HG02571 (cell line): ENCODE data around the gene SCEL.
"Not testable (repeated sequence)": the region's sequence is repeated elsewhere in the genome, so short reads cannot be mapped to it uniquely, and the experiment has no call there.

Experiments
- ATAC-seq: cut with Tn5 transposase; IDR thresholded peaks from one replicate; pipeline ENCODE4 v1.9.1; 2021; ENCODE audit warnings: mild to moderate bottlenecking, moderate library complexity; ENCODE audit not compliant: unreplicated experiment

Gene SCEL

GRCh38 chr13:77535448-77535847 is at the start of gene SCEL:
Gene SCEL (plus strand): TSS chr13:77535706. CDS start chr13:77555876, 20,170 bp downstream.
- no peak for ATAC-seq

GRCh38 chr13:77489566-77490337 is 45.8 kb upstream of the SCEL start:
- ATAC-seq = no peak

DNA sequence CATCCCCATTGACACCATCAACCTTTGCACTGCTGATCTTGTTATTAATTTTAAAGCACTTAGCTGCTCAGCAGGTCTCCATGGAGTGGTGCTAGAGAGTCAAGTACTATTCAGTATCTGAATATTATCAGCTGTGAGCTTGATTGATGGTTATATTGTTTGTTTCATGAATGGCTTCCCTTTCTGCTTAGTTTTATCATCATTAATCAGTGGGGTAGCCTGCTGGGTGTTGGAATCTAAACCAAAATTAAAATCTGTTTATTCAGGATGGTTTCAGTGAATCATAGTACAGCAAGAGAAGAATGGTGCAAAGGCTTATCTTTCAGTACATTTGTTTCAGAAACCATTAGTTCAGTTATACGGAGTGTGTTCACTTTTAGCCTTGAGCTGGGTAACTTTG is 42.5 kb upstream of the SCEL start:
- ATAC-seq = peak; percentile 54

GRCh38 chr13:77494226-77494625 is 41.3 kb upstream of the SCEL start:
- ATAC-seq = no peak

GRCh38 chr13:77497350-77497749 is 38.2 kb upstream of the SCEL start:
- ATAC-seq = no peak

DNA sequence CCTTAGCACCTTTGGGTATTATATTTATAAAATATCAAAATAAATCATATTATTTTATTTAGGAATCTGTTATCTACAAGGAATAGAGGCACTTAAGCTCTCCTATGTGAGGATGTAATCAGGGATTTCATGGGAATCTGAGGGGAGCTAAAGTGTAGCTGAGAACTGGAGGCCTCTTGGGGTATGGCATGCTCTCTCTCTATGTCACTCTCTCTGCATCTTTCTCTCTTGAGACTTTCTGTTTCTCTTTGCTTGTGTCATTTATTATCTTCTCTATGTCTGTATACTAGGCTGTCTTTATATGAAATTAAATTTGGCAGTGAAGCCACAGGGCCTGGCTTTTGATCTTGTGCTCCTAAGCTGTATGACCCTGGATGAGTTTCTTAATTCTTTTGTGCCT is 37.7 kb upstream of the SCEL start:
- no peak for ATAC-seq

DNA sequence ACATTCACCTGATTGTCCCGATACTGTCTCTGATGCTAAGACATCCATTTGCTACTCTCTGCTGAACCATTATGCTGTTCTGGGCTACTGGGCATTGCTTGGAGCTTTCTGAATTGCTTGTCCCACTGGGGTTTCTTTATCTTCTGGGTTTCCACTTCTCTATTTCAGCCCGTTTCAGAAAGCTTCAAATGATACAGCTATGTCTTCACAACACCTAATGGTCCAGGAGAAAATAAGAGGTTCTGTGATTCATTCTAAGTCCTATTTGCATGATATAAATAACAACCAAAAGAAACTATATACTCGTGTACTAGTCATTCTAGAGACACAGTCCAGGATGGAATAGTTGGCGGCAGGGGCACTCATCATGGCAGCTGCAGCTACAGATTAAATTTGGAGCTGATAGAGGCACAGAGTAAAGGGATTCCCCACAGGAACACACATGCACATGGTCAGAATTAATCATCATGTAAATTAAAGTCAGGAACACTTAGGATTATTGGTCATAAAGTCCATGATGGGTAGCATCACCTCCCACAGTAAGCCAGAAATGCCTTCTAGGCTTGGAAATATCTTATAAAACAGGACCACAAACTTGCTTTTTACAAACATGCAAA is 33.3 kb upstream of the SCEL start:
- ATAC-seq = peak; percentile 88

DNA sequence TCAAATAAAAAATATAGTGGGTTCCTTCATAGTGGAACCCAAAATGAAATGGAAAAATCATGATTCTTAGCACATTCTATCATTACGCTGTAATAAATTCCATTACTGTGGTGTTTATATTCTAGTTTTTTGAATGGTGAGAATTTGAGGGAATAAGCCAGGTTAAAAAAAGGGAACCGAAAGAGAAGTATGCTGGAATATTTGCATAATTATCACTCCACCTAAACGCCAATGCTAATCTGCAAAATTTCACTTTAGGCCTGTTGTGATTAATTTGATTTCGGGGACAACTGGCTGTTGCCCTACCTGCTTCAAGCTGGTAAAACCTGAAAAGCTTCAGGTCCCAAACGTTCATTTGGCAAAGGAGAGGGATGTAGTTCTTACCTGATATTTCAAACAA is 32.1 kb upstream of the SCEL start:
- no peak for ATAC-seq

- no peak for ATAC-seq
Measured at GRCh38 chr13:77506874-77507273, 28.6 kb upstream of the SCEL start.

- no peak for ATAC-seq
Measured at GRCh38 chr13:77507931-77508776, 27.4 kb upstream of the SCEL start.

DNA sequence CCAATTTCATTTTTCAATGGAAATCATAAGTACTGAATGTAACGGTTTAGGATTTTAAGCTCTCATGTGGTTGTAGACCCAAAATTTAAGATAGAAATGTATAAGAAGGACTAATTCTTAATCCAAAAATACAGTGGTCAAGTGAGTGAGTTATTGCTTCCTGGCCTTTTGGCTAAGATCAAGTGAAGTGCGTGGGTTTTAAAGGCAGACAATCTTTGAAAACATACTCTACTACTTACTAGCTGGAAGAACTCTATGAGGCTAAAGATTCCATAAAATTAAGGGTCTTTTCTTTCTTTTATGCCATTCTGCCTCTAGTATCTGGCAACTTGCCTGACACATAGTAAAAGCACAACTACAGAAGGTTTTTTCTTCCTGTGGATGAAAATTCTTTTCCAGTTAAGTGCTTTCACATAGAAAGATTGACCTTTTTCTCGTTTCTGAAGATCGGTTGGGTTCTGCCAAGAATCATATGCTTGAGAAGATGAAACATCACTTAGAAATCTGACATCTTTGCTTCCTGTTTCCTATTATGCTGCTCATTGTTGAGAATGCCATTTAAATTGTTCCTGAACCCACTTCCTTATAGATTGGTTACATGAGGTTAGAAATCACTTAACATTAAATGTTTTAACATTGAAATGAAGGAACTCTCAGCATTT is 26.4 kb upstream of the SCEL start:
- ATAC-seq = no peak

GRCh38 chr13:77510156-77510555 is 25.4 kb upstream of the SCEL start:
- no peak for ATAC-seq

- ATAC-seq = no peak
Measured at GRCh38 chr13:77511552-77511951, 24.0 kb upstream of the SCEL start.

DNA sequence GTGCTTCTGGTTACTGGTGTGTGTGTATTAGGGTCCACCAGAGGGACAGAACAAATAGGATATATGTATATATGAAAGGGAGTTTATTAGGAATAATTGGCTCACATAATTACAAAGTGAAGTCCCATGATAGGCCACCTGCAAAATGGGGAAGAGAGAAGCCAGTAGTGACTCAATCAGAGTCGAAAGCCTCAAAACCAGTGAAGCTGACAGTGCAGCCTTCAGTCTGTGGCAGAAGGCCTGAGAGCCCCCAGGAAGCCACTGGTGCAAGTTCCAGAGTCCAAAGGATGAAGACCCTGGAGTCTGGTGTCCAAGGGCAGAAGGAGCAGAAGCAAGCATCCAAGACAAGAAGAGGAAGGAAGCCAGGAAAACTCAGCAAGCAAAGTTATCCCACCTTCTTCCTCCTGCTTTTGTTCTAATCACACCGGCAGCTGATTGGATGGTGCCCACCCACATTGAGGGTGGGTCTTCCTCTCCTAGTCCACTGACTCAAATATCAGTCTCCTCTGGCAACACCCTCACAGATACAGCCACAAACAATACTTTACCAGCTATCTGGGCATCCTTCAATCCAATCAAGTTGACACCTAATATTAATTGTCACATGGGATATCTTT is 21.7 kb upstream of the SCEL start:
- ATAC-seq = peak; percentile 86

- peak; percentile 87 for ATAC-seq
Measured at GRCh38 chr13:77514336-77514726, 21.2 kb upstream of the SCEL start.

DNA sequence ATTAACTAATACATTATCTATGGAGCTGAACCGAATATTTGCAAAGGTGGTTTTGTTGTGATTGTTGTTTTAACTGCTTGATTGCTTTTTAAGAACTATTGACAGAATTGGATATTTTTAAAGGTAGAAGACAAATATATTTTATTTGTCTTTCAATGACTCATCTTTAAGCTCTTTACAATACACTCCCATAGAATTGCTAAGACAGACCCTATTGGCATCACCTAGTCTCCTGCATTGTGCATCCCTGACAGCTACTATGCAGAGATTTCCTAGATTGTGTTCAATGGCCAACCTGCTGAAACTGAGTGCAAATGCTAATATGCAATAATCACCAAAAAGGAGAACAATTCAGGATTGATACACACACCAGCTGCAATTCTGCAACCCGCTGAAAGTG is 19.7 kb upstream of the SCEL start:
- ATAC-seq = no peak

- ATAC-seq = no peak
Measured at GRCh38 chr13:77516342-77516789, 19.1 kb upstream of the SCEL start.

DNA sequence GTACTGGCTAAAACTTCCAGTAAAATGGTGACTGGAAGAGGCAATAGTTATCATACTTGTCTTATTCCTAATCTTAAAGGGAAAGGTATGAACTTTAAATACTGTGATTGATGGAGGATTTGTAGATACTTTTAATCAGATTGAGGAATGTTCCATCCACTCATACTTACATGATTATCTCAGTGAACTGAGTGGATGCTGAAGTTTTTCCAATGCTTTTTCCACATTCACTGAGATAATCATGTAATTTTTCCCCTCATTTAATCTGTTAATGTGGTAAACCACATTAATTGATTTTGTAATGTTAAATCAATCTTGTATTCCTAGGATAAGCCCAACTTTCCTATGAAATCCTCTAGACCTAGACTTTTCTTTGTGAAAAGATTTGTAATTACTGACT is 17.2 kb upstream of the SCEL start:
- ATAC-seq = no peak

DNA sequence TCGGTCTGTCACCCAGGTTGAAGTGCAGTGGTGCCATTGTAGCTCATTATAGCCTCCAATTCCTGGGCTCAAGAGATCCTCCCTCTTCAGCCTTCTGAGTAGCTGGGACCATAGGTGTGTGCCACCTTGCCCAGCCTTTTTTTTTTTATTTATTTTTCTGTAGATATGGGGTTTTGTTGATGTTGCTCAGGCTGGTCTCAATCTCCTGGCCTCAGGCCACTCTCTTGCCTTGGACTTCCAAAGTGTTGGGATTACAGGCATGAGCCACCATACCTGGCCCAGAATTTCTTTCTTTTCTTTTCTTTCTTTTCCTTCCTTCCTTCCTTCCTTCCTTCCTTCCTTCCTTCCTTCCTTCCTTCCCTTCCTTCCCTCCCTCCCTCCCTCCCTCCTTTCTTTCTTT is 16.1 kb upstream of the SCEL start:
- not testable (repeated sequence) for ATAC-seq

- ATAC-seq = no peak
Measured at GRCh38 chr13:77519808-77520207, 15.7 kb upstream of the SCEL start.

- ATAC-seq = no peak
Measured at GRCh38 chr13:77521194-77521593, 14.3 kb upstream of the SCEL start.
